Hypothalamus (tissue), 51 donors: ENCODE results near the gene MTREX.

Source experiments
- DNase-seq, 51 donors: peaks; one replicate each; lab custom pipeline; 2025; lab: John Stamatoyannopoulos, UW

MTREX gene

DNA sequence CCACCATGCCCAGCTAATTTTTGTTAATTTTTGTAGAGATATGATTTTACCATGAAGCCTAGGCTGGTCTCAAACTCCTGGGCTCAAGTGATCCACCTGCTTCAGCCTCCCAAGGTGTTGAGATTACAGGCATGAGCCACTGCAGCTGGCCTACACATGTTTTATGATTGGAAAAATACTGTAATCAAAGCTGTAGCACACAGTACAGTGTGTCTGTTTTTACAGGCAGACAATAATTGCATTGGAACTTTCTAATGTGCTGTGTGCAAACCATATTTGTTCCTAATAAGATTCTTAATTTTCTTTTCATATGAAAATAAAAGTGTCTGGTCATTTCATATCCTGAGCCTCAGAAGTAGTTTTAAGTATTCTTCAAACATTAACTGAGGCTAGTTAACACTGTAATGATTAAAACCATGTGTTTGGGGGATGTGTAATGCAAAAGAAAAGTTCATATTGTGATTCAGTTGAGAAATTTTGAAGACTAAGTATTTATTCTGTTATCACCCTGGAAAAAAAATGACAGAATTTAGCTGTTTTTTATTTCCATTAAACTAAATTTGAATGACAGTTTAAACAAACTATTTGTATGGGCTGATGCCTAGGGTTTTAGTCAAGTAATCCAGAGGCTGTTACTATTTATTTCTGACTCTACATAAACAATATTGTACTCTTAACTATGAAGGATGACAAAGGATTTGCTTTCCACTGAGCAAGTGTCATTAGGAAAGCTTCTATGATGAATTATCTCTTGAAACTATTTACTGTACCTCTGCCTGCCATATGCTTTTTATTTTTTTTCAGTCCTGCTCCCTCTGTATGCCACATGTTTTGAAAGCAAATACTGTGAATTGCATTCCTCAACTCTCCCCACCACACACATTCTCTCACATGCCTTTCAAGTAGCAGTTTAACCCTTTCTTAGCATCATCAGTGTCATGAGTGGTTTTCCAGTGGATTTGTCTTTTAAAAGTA is 111.5 kb downstream of the MTREX start:
- DNase-seq, result no peak

DNA sequence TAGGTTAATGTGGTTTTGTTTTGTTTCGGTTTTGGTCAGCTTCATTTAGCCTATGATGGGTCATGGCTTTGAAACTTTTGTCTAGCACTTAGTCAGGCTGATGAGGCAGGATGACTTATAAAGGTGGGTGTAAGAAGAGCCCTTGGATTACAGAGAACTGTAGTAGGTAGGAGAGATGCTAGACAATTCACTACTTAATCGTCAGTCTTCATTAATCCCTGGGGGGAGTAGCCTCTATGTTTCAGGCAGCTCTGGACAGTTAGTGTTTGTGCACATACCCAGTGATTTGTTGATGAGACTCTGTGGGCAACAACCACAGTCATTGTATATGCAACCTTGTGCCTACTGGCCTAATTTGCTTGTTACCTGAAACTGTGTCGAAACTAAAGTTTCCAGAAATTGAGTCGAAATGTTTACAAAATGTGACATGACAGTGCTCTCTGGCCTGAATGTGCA is 113.3 kb downstream of the MTREX start:
- no peak for DNase-seq

DNA sequence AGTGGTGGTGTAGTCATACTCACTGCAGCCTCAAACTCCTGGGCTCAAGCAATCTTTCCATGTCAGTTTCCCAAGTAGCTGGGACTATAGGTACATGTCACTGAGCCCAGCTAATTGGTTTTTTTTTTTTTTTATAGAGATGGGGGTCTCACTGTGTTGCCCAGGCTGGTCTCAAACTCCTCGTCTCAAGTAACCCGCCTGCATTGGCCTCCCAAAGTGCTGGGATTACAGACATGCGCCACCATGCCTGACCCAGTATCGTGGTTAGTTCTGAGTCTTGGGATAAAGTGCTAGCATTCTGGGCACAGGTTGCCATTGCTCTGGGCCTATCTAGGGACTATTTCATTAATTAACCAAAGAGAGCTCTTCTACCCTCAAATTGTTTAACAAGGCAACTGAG is 118.7 kb downstream of the MTREX start:
- no peak for DNase-seq

DNA sequence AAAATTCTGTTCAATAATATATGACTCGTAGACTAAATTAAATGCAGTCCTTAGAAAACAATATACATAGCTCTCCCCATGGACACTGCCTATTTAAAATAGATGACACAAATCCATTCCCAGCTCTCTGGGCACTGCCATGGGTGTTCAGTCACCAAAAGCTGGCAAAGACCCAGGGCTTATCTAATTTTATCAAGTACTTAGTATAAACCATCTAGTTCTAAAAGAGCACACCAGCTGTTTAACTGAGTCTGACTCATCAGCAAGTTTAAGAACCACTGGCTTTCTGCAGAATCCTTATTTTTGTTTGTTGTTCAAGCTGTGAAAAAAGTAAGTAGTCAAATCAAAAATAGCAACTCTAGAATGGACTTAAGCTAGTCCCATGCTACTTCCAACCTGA is 119.4 kb downstream of the MTREX start:
- DNase-seq, result no peak

DNA sequence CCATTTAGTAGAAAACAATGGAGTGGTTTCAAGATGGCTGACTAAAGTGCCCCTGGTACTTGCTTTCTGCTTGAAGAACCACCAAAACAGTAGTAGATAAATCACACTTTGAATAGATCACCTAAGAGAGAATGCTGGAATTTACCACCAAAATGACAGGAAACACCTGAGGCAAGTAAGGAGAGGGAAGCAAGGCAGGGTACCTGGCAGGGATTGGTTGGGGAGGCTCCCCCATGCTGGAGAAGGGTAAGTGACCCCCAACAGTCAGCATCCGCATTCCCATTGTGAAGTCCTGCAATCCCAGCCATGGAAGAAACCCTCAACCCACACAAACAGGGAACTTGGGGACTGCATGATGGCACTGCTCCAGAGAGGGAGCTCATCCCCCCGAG is 121.4 kb downstream of the MTREX start:
- DNase-seq, result no peak

DNA sequence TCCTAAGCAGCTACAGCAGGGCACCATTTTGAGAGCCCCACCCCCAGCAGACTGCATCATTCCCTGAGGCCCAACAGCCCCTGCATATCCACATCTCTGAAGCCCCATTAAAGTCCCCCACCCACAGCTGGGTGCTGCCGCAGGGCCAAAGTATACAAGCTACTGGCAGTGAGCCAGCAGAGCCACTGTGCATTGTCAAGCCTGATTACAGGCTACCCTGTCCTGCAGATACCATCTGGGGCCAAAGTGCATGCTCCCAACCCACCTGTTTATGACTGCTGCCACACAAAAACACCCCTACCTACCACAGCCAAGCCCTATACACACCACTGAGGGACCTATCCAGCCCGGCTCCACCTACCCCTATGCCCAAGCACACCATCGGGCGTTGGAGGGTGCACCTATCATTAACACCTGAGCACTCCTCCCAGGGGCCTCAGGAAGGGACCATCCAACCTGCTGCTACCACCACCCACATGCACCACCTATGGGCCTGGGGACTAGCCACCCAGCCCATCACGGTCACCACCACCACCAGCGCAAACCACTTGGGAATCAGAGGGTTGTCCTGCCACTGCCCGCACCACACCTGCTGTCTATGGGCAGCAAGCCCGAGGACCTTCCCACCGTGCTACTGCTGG is 121.9 kb downstream of the MTREX start:
- DNase-seq, result peak in 5 of 51 donors; percentile 6 to 27 (median 10)

DNA sequence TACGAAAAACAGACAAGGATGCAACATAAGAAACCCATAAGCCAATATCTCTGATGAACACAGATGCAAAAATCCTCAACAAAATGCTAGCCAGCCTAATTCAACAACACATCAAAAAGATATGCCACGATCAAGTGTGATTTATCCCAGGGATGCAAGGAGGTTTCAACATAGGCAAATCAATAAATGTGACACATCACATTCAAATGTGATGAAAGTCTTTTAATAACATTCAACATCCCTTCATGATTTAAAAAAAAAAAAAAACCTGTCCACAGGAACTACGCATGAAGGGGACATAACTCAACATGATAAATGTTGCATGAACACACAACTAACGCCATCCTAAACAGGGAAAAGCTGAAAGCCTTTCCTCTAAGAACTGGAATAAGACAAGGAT is 124.8 kb downstream of the MTREX start:
- DNase-seq, result no peak

DNA sequence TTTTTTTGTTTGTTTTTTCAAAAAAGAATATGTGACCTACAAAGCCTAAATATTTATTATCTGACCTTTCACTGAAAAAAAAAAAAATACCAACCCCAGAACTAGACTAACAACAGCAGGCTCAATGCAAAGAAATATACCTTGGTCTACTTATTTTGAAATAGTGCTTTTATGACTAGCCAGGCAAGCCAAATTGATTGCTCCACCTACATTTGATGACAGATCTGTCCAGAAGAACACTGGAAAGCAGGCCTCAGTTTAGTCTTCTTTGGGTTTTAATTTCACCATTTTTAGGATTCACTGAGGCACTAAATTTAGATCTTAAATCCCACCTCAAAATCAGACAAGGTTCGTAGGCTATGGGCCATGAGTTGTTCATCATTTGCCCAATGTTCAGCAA is 129.7 kb downstream of the MTREX start:
- DNase-seq, result no peak

DNA sequence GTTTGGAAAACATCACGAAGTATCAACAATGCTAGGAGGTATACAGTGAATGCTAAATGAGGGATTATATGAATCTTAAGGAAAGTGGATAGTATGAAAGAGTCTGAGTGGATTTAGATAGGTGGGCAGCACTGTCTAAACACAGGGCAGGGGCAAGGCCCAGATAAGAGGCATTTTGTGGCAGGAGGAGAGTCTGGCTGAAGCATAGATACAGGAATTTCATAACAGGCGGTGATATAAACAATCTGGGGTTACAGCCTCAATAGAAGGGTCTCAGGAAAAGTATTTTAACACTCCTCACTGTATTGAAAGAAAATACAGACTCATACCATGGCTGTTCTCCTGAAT is 130.0 kb downstream of the MTREX start:
- DNase-seq, result no peak

DNA sequence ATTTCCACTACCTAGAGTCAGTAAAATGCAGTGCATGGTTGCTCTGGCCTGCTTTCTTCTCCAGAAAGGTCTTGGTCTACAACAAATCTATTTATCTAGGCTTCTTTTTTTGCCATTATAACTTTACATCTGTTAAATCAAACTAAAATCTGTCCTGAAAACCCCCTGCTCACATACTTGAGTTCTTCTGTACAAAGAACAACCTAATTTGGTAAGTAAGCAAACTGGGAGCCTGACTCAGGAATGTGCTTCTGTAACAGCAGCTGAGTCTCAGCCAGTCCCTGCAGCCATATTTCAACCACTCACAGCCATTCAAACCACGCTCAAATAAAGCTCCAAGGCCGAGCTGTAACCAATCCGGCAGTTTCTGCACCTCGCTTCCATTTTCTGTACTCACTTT is 131.2 kb downstream of the MTREX start:
- DNase-seq, result peak in 12 of 51 donors; percentile 8 to 51 (median 23)

DNA sequence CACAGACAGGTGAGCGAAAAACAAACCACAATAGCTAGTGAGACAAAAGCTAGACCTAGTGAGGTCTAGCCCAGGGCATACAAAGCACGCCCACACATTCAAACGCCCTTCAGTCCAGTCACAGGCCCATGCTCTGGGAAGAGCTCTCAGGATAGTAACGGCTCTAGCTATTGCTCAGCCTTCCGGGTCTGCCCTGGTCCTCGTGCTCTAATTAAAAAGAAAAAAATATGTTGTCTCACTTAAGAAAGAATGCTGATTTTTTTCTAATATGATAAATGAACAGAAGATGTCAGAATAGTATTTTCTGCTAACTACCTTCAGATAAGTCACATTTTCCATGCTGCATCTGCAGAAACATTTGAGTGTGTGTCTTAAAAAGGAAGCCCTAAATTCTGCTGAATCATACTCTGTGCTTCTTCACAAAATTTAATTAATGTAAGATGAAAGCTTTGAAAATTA is 132.4 kb downstream of the MTREX start:
- peak in 3 of 51 donors; percentile 4 to 47 (median 9) for DNase-seq

DNA sequence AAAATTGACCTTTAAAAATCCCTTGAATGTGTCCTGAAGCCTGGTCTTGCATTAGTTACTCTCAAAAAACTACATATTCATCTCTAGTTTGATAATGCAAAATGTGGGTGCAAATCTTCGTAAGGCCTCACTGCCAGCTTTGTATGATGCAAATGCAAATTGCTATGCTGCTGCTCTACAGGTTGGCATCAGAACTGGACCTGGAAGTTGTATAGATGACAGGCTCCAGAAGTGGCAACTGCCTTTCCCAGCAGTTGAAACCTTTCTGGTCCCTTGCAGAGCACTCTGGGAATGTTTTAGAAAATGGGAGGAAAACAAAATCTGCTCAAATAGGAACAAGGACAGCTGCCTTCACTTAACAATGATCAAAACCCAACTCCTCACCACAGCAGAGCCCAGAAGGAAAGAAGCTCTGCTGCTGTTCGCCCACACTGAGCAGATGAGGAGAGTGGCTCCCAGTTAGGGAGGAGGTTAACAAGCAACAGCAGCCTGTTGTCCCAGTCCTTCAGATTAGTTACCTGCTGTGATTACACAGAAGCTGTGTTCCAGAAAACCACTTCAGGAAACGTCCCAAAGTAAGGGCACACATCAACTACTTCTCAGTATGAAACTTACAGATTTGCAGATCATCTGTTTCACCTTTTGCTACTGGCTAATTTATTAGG is 133.4 kb downstream of the MTREX start:
- peak in 2 of 51 donors; percentile 24 to 57 for DNase-seq

DNA sequence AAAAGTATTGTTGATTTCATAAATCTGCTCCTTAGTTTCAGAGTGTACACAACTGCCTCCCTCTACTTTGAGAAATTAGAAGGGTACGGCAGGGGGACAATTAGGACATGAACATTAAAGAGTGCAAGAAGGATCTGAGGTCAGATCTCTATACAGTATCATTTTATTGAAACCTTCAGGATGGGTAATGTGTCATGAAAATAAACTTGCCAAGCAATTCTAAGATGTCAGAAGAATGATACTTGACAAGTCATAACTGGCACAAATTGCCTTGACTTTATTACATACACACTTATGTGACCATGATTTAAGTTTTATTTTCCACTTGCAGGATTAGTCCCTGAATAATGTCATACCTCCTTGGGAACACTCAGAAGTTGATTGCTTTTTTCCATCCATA is 134.2 kb downstream of the MTREX start:
- DNase-seq, result no peak

DNA sequence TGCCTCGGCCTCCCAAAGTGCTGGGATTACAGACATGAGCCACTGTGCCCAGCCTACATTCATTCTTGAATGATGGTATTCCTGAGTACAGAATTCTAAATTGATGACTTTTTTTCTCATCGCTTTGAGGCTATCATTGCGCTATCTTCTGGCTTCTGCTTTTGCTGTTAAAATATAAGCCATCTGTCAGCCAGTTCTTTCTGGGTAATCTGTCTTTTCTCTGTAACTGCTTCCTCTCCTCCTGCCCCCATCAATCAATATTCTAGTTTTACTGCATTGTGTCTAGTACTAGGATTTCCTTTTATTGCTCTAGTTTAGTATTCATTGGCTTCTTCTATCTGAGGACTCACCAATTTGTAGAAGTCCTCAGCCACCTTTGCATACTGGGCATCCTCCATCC is 138.0 kb downstream of the MTREX start:
- DNase-seq, result no peak

DNA sequence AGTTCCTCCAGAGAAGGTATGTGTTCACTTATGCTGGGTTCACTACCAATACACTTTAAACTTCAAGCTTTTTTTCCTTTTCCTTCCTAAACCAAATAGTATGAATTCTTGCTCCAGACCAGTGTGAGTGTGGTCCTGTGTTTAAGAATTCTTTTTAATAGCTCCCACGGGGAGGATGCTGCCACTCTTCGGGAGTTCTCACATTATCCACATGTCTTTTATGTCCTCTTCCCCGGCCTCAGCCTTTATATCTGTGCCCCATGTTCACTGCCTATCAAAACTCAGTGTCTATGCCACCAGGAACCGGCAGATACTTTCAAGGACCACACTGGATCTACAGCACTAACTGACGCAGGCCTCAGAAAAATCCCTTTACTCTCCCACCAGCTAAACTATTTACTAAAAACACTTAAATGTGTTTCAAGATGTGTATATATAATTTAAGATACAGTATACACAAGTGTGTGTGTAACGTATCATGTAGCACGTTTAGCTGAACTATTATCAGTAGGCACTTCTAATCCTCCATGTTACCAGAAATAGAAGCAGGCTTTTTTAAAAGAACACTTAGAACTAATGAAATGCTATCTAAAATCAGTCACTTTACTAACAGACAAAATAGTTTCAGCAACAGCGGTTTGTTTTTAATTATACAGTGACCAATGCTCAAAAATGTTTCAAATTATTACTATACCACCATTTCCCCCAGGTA is 139.0 kb downstream of the MTREX start:
- no peak for DNase-seq

DNA sequence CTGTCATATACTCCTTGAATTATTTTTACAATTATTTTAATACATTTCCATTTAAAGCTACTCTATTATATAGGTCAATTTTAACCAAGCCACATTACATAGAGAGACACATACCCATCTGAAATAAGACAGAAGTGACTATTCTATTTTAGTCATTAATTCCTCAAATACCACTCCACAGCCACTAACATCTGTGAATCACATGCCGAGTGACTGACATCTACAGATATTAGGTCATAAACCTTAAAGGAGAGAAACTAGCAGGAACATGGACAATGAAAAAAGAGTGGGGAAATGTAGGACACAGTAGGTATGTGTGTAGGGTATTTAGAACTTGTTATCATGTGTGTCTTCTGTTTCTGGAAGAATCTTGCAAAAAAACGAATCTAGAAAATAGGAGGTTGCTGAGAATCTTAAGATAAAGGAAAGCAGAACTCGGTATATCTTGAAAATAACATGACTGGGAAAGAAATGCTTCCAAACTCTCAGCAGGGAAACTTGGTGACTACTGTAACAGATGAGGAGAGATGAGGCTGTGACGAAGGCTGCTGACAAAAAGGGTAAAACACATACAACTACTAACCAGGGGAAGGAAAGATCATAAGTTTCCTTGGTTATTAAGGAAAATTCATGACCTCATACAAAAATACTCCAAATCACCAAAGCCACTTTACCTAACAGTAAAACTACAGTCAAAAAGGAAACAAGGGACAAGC is 142.4 kb downstream of the MTREX start:
- no peak for DNase-seq

DNA sequence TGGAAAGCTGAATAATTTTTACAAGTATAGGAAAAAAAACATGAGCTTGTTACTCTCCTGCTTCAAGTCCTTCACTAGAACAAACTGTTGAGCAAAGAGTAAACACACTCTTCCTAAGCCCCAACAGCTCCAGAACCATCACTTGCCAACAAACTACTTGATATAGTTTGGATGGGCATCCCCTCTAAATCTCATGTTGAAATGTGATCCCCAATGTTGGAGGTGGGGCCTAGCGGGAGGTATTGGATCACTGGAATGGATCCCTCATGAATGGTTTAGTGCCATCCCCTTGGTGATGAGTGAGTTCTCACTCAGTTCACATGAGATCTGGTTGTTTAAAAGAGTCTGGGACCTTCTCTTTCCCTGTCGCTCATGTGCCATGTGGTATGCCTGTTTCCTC is 144.2 kb downstream of the MTREX start:
- DNase-seq, result no peak

DNA sequence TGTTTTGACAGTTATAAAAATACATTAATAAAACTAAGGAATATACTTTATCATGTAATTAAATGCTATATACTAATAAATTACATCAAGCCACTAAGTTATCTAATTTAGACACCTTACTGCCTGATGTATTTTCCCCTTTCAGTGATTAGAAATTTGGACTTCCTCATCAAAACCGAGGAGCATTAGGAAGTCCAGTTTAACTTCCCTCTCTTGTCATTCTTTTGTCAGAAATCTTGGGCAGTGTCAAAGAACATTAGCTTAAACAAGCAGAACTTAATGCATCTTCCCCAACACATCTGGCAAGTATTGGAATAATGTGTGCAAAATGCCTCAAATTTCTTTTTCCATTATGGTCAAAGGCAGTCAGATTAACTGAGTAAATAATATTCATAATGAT is 145.4 kb downstream of the MTREX start:
- DNase-seq, result no peak

DNA sequence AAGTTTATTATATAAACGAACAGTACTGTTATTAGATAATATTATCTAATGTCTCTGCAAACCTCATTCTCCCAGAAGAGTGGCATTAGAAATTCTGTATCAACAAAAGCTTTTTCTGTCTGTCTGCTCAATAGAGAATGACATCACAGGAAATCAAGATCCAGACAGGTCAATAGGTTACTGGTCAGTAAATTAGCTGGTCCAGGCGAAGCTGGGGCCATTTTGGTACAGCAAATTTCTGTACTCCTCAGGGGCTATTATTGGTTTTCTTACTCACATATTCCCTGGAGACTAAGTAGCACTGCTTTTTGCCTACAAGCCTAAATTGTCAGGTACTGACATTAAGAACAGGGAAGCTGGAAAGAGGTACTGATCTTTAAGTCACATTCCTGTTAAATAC is 146.5 kb downstream of the MTREX start:
- no peak for DNase-seq
